Progenitor cell of endocrine pancreas (in vitro differentiated cells): ENCODE data around the gene ZKSCAN7. TPM values are rescaled to one million over a fixed set of nuclear protein-coding genes. Genes with fewer than 3 reads are reported as not detected.
A peak's percentile ranks its signal among the peaks of the same experiment; 100 is the strongest.

ENCODE experiments used
- DNase-seq: peaks from one replicate; pipeline ENCODE4 v3.0.0; 2021; ENCODE audit warnings: low spot score; ENCODE audit not compliant: unreplicated experiment
- H3K27ac Mint-ChIP-seq: 2 replicates; pipeline ENCODE4 v1.8.0; 2021; ENCODE audit warnings: mild to moderate bottlenecking, moderate library complexity, mixed read lengths
- H3K27me3 Mint-ChIP-seq: 2 replicates; pipeline ENCODE4 v1.8.0; 2021; ENCODE audit warnings: mixed read lengths
- H3K36me3 Mint-ChIP-seq: 2 replicates; pipeline ENCODE4 v1.8.0; 2022; ENCODE audit warnings: mixed read lengths; ENCODE audit not compliant: insufficient read depth
- H3K4me1 Mint-ChIP-seq: 2 replicates; pipeline ENCODE4 v1.8.0; 2021; ENCODE audit warnings: low read depth, mixed read lengths
- H3K4me3 Mint-ChIP-seq: 2 replicates; pipeline ENCODE4 v1.8.0; 2021; ENCODE audit warnings: low read depth, mild to moderate bottlenecking, moderate library complexity, mixed read lengths
- H3K9me3 Mint-ChIP-seq: 2 replicates; pipeline ENCODE4 v1.8.0; 2021; ENCODE audit warnings: low read depth, mixed read lengths
- total RNA-seq: library from RNA; stranded (reverse); gene quantifications from 2 replicates; pipeline ENCODE4 v1.2.1, GENCODE V29; 2021
- TF ChIP-seq, protein P1 (sequence below): fragments of 200-600 bp; sonication (generic); IDR thresholded peaks from one replicate; pipeline ENCODE4 v1.5.0; 2021; ENCODE audit warnings: antibody characterized with exemption, mild to moderate bottlenecking; ENCODE audit not compliant: unreplicated experiment

ZKSCAN7 gene
- total RNA-seq, 1 donor from 2014 or later = 22.4 TPM

- peaks cover 8% of the 10 kb centered on the region for H3K27me3 Mint-ChIP-seq
- H3K9me3 Mint-ChIP-seq = peaks cover 8% of the 10 kb centered on the region
- peaks cover 36% of the 10 kb centered on the region for H3K36me3 Mint-ChIP-seq
- peaks cover 17% of the 10 kb centered on the region for H3K4me1 Mint-ChIP-seq
- peak overlapping the region; percentile 98 for H3K27ac Mint-ChIP-seq
- peak overlapping the region; percentile 93 for H3K4me3 Mint-ChIP-seq
- TF ChIP-seq, protein P1, sequence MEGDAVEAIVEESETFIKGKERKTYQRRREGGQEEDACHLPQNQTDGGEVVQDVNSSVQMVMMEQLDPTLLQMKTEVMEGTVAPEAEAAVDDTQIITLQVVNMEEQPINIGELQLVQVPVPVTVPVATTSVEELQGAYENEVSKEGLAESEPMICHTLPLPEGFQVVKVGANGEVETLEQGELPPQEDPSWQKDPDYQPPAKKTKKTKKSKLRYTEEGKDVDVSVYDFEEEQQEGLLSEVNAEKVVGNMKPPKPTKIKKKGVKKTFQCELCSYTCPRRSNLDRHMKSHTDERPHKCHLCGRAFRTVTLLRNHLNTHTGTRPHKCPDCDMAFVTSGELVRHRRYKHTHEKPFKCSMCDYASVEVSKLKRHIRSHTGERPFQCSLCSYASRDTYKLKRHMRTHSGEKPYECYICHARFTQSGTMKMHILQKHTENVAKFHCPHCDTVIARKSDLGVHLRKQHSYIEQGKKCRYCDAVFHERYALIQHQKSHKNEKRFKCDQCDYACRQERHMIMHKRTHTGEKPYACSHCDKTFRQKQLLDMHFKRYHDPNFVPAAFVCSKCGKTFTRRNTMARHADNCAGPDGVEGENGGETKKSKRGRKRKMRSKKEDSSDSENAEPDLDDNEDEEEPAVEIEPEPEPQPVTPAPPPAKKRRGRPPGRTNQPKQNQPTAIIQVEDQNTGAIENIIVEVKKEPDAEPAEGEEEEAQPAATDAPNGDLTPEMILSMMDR = no peak
- DNase-seq = no peak
These were observed 730 bp downstream of the ZKSCAN7 start for GRCh38 chr3:44555723-44556122.

DNA sequence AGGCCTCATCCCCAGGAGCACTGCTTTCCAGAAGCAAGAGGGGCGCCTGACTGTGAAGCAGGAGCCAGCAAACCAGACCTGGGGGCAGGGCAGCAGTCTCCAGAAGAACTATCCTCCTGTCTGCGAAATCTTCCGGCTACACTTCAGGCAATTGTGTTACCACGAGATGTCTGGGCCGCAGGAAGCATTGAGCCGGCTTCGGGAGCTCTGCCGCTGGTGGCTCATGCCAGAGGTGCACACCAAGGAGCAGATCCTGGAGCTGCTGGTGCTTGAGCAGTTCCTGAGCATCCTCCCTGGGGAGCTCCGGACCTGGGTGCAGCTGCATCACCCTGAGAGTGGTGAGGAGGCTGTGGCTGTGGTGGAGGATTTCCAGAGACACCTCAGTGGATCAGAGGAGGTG is 2.1 kb downstream of the ZKSCAN7 start:
- H3K9me3 Mint-ChIP-seq = peaks cover 17% of the 10 kb centered on the region
- no peak for DNase-seq
- peaks cover 50% of the 10 kb centered on the region for H3K36me3 Mint-ChIP-seq
- H3K27me3 Mint-ChIP-seq = peaks cover 3% of the 10 kb centered on the region
- H3K4me1 Mint-ChIP-seq = peaks cover 17% of the 10 kb centered on the region
- TF ChIP-seq, protein P1 = no peak
- H3K27ac Mint-ChIP-seq = no peak overlapping the region
- H3K4me3 Mint-ChIP-seq = peak overlapping the region; percentile 10

- no peaks in the 10 kb centered on the region for H3K27me3 Mint-ChIP-seq
- H3K4me1 Mint-ChIP-seq = peaks cover 10% of the 10 kb centered on the region
- peaks cover 83% of the 10 kb centered on the region for H3K36me3 Mint-ChIP-seq
- H3K9me3 Mint-ChIP-seq = peaks cover 33% of the 10 kb centered on the region
- H3K27ac Mint-ChIP-seq = no peak overlapping the region
- TF ChIP-seq, protein P1 = no peak
- no peak overlapping the region for H3K4me3 Mint-ChIP-seq
- no peak for DNase-seq
These were observed 6.1 kb downstream of the ZKSCAN7 start for GRCh38 chr3:44561076-44561475.

DNA sequence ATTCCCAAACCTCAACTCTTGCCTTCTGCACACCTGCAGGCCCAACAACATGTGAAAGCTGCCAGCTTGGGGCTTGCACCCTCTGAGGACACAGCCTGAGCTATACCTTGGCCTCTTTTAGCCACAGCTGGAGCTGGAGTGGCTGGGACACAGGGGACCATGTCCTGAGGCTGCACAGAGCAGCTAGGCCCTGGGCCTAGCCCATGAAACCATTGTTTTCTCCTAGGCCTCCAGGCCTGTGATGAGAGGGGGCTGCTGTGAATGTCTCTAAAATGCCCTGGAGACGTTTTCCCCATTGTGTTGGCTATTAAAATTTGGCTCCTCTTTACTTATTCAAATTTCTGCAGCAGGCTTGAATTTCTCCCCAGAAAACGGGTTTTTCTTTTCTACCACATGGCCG is 7.2 kb downstream of the ZKSCAN7 start:
- no peaks in the 10 kb centered on the region for H3K27me3 Mint-ChIP-seq
- H3K9me3 Mint-ChIP-seq = peaks cover 39% of the 10 kb centered on the region
- DNase-seq = no peak
- H3K4me1 Mint-ChIP-seq = peaks cover 5% of the 10 kb centered on the region
- TF ChIP-seq, protein P1 = no peak
- H3K4me3 Mint-ChIP-seq = no peak overlapping the region
- H3K36me3 Mint-ChIP-seq = peaks cover 86% of the 10 kb centered on the region
- H3K27ac Mint-ChIP-seq = no peak overlapping the region

GRCh38 chr3:44568561-44568960 is 13.6 kb downstream of the ZKSCAN7 start:
- H3K4me1 Mint-ChIP-seq = no peaks in the 10 kb centered on the region
- DNase-seq = no peak
- peaks cover 85% of the 10 kb centered on the region for H3K36me3 Mint-ChIP-seq
- no peak overlapping the region for H3K27ac Mint-ChIP-seq
- H3K4me3 Mint-ChIP-seq = no peak overlapping the region
- peaks cover 63% of the 10 kb centered on the region for H3K9me3 Mint-ChIP-seq
- TF ChIP-seq, protein P1 = no peak
- no peaks in the 10 kb centered on the region for H3K27me3 Mint-ChIP-seq
